Left ventricle myocardium inferior (tissue), 1 donor: ENCODE data around the gene SUSD4. TPM values are rescaled to one million over a fixed set of nuclear protein-coding genes. Genes with fewer than 3 reads are reported as not detected.
A peak's percentile ranks its signal among the peaks of the same experiment; 100 is the strongest.

Source experiments
- DNase-seq: peaks from one replicate; pipeline ENCODE4 v3.0.0-alpha.2; 2020
- H3K27ac ChIP-seq: fragments of 200-600 bp; replicated peaks from 2 replicates; pipeline ENCODE4 v1.8.0; 2021
- H3K27me3 ChIP-seq: fragments of 200-600 bp; 2 replicates; pipeline ENCODE4 v1.8.0; 2021; ENCODE audit warnings: low read depth
- H3K36me3 ChIP-seq: fragments of 200-600 bp; 2 replicates; pipeline ENCODE4 v1.8.0; 2021
- H3K4me1 ChIP-seq: fragments of 200-600 bp; 2 replicates; pipeline ENCODE4 v1.8.0; 2021
- H3K4me3 ChIP-seq: fragments of 200-600 bp; 2 replicates; pipeline ENCODE4 v1.8.0; 2021; ENCODE audit warnings: mild to moderate bottlenecking, moderate library complexity
- H3K9me3 ChIP-seq: fragments of 200-600 bp; replicated peaks from 2 replicates; pipeline ENCODE4 v1.8.0; 2021
- intact Hi-C: fragments of 100-400 bp; cut with micrococcal nuclease; formaldehyde crosslinking; loops from one replicate; pipeline ENCODE4 v1.11.0; 2022
- total RNA-seq: library from RNA; stranded (reverse); fragmentation: NEBNext Ultra II Directional; extraction: Animal tissue kit (Norgen Biotek cat#: 25700); gene quantifications from one replicate; pipeline ENCODE4 v1.2.1, GENCODE V29; 2021
- TF ChIP-seq, protein P1 (sequence below): fragments of 200-600 bp; IDR thresholded peaks from 2 replicates; pipeline ENCODE4 v1.8.0; 2021; ENCODE audit warnings: antibody characterized with exemption, mild to moderate bottlenecking, borderline replicate concordance
- donor health status: DM: no; HTN: yes; CAD: no; lungs with severe emphysema.

The SUSD4 gene
- total RNA-seq, 1 donor from 2014 or later, result 2.5 TPM

DNA sequence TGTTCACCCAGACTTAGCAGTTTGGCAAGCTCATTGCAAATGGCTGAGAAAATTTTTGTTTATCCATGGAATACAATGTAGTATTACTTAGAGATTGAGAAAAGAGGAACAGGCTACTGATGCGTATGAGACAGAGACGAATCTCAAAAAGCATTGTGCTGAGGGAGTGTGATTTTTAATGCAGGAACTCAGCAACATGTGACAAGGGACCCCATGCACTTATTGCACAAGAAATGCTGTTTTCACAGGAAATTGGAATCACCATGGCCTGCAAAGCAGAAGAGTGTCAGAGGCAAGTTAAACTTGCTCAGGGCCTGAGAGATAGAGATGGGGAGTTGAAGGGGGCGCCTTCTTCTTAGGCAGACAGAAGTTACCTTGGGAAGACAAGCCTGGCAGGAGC lies 188.3 kb downstream of the SUSD4 start:
- H3K4me3 ChIP-seq, result no peak overlapping the region
- TF ChIP-seq, protein P1, sequence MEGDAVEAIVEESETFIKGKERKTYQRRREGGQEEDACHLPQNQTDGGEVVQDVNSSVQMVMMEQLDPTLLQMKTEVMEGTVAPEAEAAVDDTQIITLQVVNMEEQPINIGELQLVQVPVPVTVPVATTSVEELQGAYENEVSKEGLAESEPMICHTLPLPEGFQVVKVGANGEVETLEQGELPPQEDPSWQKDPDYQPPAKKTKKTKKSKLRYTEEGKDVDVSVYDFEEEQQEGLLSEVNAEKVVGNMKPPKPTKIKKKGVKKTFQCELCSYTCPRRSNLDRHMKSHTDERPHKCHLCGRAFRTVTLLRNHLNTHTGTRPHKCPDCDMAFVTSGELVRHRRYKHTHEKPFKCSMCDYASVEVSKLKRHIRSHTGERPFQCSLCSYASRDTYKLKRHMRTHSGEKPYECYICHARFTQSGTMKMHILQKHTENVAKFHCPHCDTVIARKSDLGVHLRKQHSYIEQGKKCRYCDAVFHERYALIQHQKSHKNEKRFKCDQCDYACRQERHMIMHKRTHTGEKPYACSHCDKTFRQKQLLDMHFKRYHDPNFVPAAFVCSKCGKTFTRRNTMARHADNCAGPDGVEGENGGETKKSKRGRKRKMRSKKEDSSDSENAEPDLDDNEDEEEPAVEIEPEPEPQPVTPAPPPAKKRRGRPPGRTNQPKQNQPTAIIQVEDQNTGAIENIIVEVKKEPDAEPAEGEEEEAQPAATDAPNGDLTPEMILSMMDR, result no peak
- no peaks in the 10 kb centered on the region for H3K9me3 ChIP-seq
- H3K36me3 ChIP-seq, result no peaks in the 10 kb centered on the region
- DNase-seq, result no peak
- intact Hi-C loops, result no loop called here
- H3K4me1 ChIP-seq, result peaks cover 6% of the 10 kb centered on the region
- peak overlapping the region; percentile 25 for H3K27ac ChIP-seq
- no peaks in the 10 kb centered on the region for H3K27me3 ChIP-seq

DNA sequence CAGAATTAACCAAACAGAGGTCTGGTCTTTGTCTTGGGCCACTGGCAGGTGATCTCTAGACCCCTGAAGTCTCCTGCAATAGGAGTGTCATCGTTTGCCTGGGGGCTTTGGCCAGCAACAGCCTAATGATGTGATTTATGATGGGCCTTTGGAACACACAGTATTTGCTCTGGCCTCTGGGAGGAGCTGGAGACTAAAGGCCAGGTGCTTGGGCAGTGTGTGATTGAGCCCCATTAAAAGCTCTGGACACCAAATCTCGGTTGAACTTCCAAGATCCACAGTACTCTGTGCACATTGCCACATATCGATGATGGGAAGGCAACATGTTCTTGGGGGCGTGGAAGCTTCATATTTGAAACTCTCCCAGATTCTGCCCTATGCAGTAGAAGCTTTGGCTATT lies 188.9 kb downstream of the SUSD4 start:
- Histone ChIP-seq H3K27me3 (no peaks in the 10 kb centered on the region), H3K4me3 (no peak overlapping the region), H3K4me1 (no peaks in the 10 kb centered on the region), H3K9me3 (no peaks in the 10 kb centered on the region), H3K36me3 (no peaks in the 10 kb centered on the region), H3K27ac (no peak overlapping the region)
- intact Hi-C loops, result no loop called here
- DNase-seq, result no peak
- TF ChIP-seq, protein P1, result peak; percentile 58

Other genes starting within 250 kb of the SUSD4 start
- gene TLR5, start 220.9 kb downstream of the SUSD4 start, total RNA-seq, result 2.3 TPM
- gene CCDC185, start 29.2 kb upstream of the SUSD4 start, total RNA-seq, result not detected